OCI-LY1 (cell line): Measurements from ENCODE around the gene KLHL2.
"Not testable (repeated sequence)": the region's sequence is repeated elsewhere in the genome, so short reads cannot be mapped to it uniquely, and the experiment has no call there.

Source experiments
- H2AFZ ChIP-seq: fragments of 200-600 bp; sonication (generic), shearing (Covaris generic); 2 replicates; pipeline ENCODE4 v1.6.0; 2014; ENCODE audit warnings: antibody characterized with exemption, mild to moderate bottlenecking, low read length
- H3F3A ChIP-seq: fragments of 200-600 bp; sonication (generic), shearing (Covaris generic); 2 replicates; pipeline ENCODE4 v1.6.0; 2014; ENCODE audit warnings: mild to moderate bottlenecking, antibody characterized with exemption, low read length, moderate library complexity; ENCODE audit not compliant: insufficient read depth
- H3K27ac ChIP-seq: fragments of 200-600 bp; sonication (generic); 2 replicates; pipeline ENCODE4 v1.5.1; 2014; ENCODE audit warnings: low read length, mixed run types, mild to moderate bottlenecking, low read depth; ENCODE audit not compliant: poor library complexity, severe bottlenecking
- H3K27me3 ChIP-seq: fragments of 200-600 bp; sonication (generic); 2 replicates; pipeline ENCODE4 v1.6.0; 2014; ENCODE audit warnings: antibody characterized with exemption, mild to moderate bottlenecking, low read length, moderate library complexity; ENCODE audit not compliant: insufficient read depth
- H3K36me3 ChIP-seq: fragments of 200-600 bp; sonication (generic); 2 replicates; pipeline ENCODE4 v1.6.1; 2014; ENCODE audit warnings: mild to moderate bottlenecking, antibody characterized with exemption, low read length, moderate library complexity, mixed read lengths; ENCODE audit not compliant: insufficient read depth
- H3K4me1 ChIP-seq: fragments of 200-600 bp; sonication (generic); 2 replicates; pipeline ENCODE4 v1.5.1; 2014; ENCODE audit warnings: mild to moderate bottlenecking, low read length, moderate library complexity; ENCODE audit not compliant: insufficient read depth, severe bottlenecking
- H3K4me2 ChIP-seq: fragments of 200-600 bp; sonication (generic), shearing (Covaris generic); 2 replicates; pipeline ENCODE4 v1.6.1; 2014; ENCODE audit warnings: low read length
- H3K4me3 ChIP-seq: fragments of 200-600 bp; sonication (generic); 2 replicates; pipeline ENCODE4 v1.5.1; 2014; ENCODE audit warnings: low read length, low read depth, mild to moderate bottlenecking, mixed read lengths; ENCODE audit not compliant: poor library complexity, severe bottlenecking
- H3K79me2 ChIP-seq: fragments of 200-600 bp; shearing (Covaris generic); 2 replicates; pipeline ENCODE4 v1.6.1; 2016; ENCODE audit warnings: mixed run types, low read length, mixed read lengths; ENCODE audit not compliant: insufficient read depth
- H3K9ac ChIP-seq: fragments of 200-600 bp; sonication (generic), shearing (Covaris generic); 2 replicates; pipeline ENCODE4 v1.6.1; 2014; ENCODE audit warnings: mild to moderate bottlenecking, low read length, mixed read lengths
- H3K9me2 ChIP-seq: fragments of 200-600 bp; sonication (generic), shearing (Covaris generic); 2 replicates; pipeline ENCODE4 v1.6.1; 2014; ENCODE audit warnings: low read depth, mild to moderate bottlenecking, low read length, mixed read lengths
- H3K9me3 ChIP-seq: fragments of 200-600 bp; shearing (Covaris generic); 2 replicates; pipeline ENCODE4 v1.6.1; 2014; ENCODE audit warnings: low read length, mixed read lengths
- H4K20me1 ChIP-seq: fragments of 200-600 bp; sonication (generic), shearing (Covaris generic); 2 replicates; pipeline ENCODE4 v1.6.0; 2016; ENCODE audit warnings: mild to moderate bottlenecking, low read length; ENCODE audit not compliant: insufficient read depth
- EZH2 ChIP-seq: fragments of 200-600 bp; sonication (generic), shearing (Covaris generic); IDR thresholded peaks from 2 replicates; pipeline ENCODE4 v1.8.0; 2017; ENCODE audit warnings: borderline replicate concordance, mixed run types, mild to moderate bottlenecking, antibody characterized with exemption, low read length, moderate library complexity, mixed read lengths
- TF ChIP-seq, protein P1 (sequence below): fragments of 200-600 bp; sonication (generic), shearing (Covaris generic); IDR thresholded peaks from 2 replicates; pipeline ENCODE4 v1.5.1; 2017; ENCODE audit warnings: mild to moderate bottlenecking, antibody characterized with exemption, low read length, moderate library complexity, mixed read lengths

Gene KLHL2

GRCh38 chr4:165177725-165178666, 29.4 kb upstream of the KLHL2 start:
- Histone ChIP-seq H3K36me3 (no peaks in the 10 kb centered on the region), H3K27ac (no peak overlapping the region), H3K4me1 (peaks cover 12% of the 10 kb centered on the region), H3K9ac (no peak overlapping the region), H3K79me2 (no peaks in the 10 kb centered on the region), H3K4me2 (peak overlapping the region; percentile 11; the same call in 1 of the 2 replicates), H3K9me3 (no peaks in the 10 kb centered on the region; the same call in 1 of the 2 replicates), H3K9me2 (no peaks in the 10 kb centered on the region), H3K27me3 (no peaks in the 10 kb centered on the region), H4K20me1 (no peaks in the 10 kb centered on the region), H2AFZ (no peak overlapping the region), H3F3A (no peaks in the 10 kb centered on the region), H3K4me3 (no peak overlapping the region)
- TF ChIP-seq EZH2 = no peak
- TF ChIP-seq, protein P1, sequence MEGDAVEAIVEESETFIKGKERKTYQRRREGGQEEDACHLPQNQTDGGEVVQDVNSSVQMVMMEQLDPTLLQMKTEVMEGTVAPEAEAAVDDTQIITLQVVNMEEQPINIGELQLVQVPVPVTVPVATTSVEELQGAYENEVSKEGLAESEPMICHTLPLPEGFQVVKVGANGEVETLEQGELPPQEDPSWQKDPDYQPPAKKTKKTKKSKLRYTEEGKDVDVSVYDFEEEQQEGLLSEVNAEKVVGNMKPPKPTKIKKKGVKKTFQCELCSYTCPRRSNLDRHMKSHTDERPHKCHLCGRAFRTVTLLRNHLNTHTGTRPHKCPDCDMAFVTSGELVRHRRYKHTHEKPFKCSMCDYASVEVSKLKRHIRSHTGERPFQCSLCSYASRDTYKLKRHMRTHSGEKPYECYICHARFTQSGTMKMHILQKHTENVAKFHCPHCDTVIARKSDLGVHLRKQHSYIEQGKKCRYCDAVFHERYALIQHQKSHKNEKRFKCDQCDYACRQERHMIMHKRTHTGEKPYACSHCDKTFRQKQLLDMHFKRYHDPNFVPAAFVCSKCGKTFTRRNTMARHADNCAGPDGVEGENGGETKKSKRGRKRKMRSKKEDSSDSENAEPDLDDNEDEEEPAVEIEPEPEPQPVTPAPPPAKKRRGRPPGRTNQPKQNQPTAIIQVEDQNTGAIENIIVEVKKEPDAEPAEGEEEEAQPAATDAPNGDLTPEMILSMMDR = no peak

- H3K27ac ChIP-seq = no peak overlapping the region
- peaks cover 6% of the 10 kb centered on the region for H3K4me1 ChIP-seq
- no peaks in the 10 kb centered on the region for H3K36me3 ChIP-seq
- no peaks in the 10 kb centered on the region for H4K20me1 ChIP-seq
- no peak overlapping the region for H2AFZ ChIP-seq
- H3K4me3 ChIP-seq = no peak overlapping the region
- no peaks in the 10 kb centered on the region; the same call in 1 of the 2 replicates for H3K9me3 ChIP-seq
- no peaks in the 10 kb centered on the region for H3F3A ChIP-seq
- no peaks in the 10 kb centered on the region for H3K79me2 ChIP-seq
- H3K27me3 ChIP-seq = no peaks in the 10 kb centered on the region
- H3K9ac ChIP-seq = no peak overlapping the region
- H3K9me2 ChIP-seq = no peaks in the 10 kb centered on the region
- H3K4me2 ChIP-seq = no peak overlapping the region
- TF ChIP-seq, protein P1 = no peak
- no peak for TF ChIP-seq EZH2
Measured at GRCh38 chr4:165184220-165184619, 23.1 kb upstream of the KLHL2 start.

DNA sequence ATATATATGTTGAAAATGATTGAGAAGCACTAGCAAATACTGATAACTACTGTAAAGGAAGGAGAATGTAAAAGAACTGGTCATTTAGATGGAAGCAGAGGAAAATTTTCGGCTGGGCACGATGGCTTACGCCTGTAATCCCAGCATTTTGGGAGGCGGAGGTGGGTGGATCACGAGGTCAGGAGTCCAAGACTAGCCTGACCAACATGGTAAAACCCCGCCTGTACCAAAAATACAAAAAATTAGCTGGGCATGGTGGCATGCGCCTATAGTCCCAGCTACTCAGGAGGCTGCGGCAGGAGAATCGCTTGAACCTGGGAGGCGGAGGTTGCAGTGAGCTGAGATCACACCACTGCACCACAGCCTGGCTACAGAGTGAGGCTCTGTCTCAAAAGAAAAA, 22.4 kb upstream of the KLHL2 start:
- H3K4me2 ChIP-seq, H3K4me1 ChIP-seq, H3K79me2 ChIP-seq: not testable (repeated sequence)

GRCh38 chr4:165185448-165185847, 21.9 kb upstream of the KLHL2 start:
- H4K20me1 ChIP-seq = no peaks in the 10 kb centered on the region

More for the DNA sequence above, 22.4 kb upstream of the KLHL2 start:
- not testable (repeated sequence) for H3K9ac ChIP-seq, H3K9me3 ChIP-seq, H3F3A ChIP-seq, H3K9me2 ChIP-seq, H2AFZ ChIP-seq, H3K36me3 ChIP-seq, H3K27ac ChIP-seq, H3K4me3 ChIP-seq, H3K27me3 ChIP-seq, H4K20me1 ChIP-seq

More at GRCh38 chr4:165185448-165185847, 21.9 kb upstream of the KLHL2 start:
- H3K4me1 ChIP-seq = peaks cover 6% of the 10 kb centered on the region
- H3K9ac ChIP-seq = no peak overlapping the region
- no peaks in the 10 kb centered on the region for H3K9me3 ChIP-seq
- H2AFZ ChIP-seq = no peak overlapping the region
- no peaks in the 10 kb centered on the region for H3K79me2 ChIP-seq
- no peaks in the 10 kb centered on the region for H3K27me3 ChIP-seq
- TF ChIP-seq EZH2 = no peak
- TF ChIP-seq, protein P1 = no peak
- H3K27ac ChIP-seq = no peak overlapping the region
- no peaks in the 10 kb centered on the region for H3F3A ChIP-seq
- no peaks in the 10 kb centered on the region for H3K36me3 ChIP-seq
- no peaks in the 10 kb centered on the region for H3K9me2 ChIP-seq
- no peak overlapping the region for H3K4me3 ChIP-seq
- H3K4me2 ChIP-seq = no peak overlapping the region
